NCI-H2227 (cell line): ENCODE results near the gene TMEM52.
A peak's percentile ranks its signal among the peaks of the same experiment; 100 is the strongest.

Source experiments
- DNase-seq: peaks from one replicate; lab custom pipeline; 2025; ENCODE audit not compliant: unreplicated experiment; lab: John Stamatoyannopoulos, UW

Gene TMEM52

GRCh38 chr1:1928231-1929101 is 9.4 kb upstream of the TMEM52 start:
- no peak for DNase-seq

- DNase-seq: no peak
These were observed 8.7 kb upstream of the TMEM52 start for GRCh38 chr1:1927751-1928150.

- DNase-seq: no peak
These were observed 8.0 kb upstream of the TMEM52 start for GRCh38 chr1:1926886-1927660.

- DNase-seq: no peak
These were observed 7.3 kb upstream of the TMEM52 start for GRCh38 chr1:1926346-1926811.

GRCh38 chr1:1925437-1926345 is 6.6 kb upstream of the TMEM52 start:
- no peak for DNase-seq

DNA sequence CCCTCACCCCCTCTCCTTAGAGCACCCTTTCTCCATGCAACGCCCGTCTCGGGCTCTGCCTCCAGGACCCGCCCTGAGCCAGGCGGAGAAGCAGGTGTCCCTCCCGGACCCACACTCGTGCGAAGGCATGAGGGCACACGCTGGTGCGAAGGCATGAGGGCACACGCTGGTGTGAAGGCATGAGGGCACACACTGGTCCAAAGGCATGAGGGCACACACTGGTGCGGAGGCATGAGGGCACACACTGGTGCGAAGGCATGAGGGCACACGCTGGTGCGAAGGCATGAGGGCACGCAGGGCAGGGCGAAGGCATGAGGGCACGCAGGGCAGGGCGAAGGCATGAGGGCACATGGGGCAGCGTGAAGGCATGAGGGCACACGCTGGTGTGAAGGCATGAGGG is 5.8 kb upstream of the TMEM52 start:
- no peak for DNase-seq

GRCh38 chr1:1924386-1924785 is 5.3 kb upstream of the TMEM52 start:
- no peak for DNase-seq

- DNase-seq: no peak
These were observed 4.1 kb upstream of the TMEM52 start for GRCh38 chr1:1922956-1923833.

DNA sequence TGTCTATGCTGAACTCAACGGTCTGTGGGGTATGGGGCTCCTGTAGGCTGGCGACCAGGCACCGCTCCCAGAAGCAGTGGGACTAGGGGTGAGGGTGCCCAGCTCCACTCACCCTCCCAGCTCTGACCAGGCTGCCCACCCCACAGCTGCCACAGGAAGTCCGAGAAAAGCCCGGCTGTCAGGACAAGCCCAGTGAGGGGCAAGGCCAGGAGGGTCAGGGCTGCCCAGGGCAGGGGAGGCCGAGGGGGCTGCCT is 3.5 kb upstream of the TMEM52 start:
- no peak for DNase-seq

DNA sequence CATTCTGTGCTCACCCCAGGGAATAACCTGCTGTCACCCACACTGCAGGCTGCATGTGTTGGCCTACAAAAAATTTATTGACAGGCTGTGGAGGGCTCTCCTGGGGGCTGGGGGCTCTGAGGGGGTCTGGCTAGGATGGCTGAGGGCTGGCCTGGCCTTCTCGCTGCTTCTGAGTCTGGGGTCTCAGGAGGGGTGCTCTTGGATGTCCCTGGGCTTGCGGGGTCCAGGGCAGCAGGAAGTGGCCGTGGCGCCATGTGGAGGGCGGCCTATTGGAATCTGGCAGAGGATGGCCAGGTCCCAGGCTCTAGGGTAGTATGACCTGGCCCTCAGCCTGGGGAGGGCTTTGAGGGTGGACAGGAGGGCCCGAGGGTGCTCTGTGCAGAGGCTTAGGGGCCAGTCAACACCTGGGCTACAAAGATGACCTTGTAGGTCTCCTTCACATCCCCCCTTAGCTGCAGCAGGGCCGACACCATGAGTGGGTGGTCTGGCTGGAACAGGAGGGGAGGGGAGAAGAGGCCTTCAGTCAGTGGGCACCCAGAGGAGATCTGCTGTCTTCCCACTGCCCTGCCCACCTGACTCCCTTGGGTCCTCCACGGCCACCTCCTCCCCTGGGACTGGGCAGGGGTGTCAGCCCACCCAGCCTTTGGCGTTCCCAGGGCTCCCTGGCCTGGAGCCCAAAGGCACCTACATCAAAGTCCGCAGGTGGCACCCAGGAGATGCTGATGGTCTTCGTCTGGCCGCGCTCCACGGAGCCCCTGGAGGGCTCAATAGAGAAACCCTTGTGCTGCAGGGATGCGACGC is 3.0 kb upstream of the TMEM52 start:
- no peak for DNase-seq

DNA sequence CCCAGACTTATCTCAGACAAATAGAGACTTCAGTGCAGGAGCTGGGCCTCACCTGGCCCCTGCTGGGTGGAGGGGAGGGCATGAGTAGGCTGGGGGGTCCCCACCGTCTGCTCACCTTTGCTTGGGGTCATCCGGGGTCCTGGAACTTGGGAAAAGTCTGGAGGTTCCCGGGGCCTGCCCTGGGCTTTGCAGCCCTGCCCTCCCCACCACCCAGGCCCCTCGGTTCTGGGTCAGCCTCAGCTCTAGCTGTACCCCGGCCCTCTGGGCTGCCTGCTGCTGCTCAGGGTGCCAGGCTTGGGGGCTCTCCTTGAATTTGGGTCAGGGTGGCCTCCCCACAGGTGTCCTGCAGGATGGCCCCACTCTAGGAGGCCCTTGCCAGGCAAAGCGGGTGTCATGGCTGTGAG is 2.4 kb upstream of the TMEM52 start:
- DNase-seq: no peak

- DNase-seq: no peak
These were observed 1.8 kb upstream of the TMEM52 start for GRCh38 chr1:1920608-1921458.

GRCh38 chr1:1920057-1920607 is 1.1 kb upstream of the TMEM52 start:
- no peak for DNase-seq

GRCh38 chr1:1919304-1920056 is 401 bp upstream of the TMEM52 start:
- DNase-seq: peak; percentile 100

DNA sequence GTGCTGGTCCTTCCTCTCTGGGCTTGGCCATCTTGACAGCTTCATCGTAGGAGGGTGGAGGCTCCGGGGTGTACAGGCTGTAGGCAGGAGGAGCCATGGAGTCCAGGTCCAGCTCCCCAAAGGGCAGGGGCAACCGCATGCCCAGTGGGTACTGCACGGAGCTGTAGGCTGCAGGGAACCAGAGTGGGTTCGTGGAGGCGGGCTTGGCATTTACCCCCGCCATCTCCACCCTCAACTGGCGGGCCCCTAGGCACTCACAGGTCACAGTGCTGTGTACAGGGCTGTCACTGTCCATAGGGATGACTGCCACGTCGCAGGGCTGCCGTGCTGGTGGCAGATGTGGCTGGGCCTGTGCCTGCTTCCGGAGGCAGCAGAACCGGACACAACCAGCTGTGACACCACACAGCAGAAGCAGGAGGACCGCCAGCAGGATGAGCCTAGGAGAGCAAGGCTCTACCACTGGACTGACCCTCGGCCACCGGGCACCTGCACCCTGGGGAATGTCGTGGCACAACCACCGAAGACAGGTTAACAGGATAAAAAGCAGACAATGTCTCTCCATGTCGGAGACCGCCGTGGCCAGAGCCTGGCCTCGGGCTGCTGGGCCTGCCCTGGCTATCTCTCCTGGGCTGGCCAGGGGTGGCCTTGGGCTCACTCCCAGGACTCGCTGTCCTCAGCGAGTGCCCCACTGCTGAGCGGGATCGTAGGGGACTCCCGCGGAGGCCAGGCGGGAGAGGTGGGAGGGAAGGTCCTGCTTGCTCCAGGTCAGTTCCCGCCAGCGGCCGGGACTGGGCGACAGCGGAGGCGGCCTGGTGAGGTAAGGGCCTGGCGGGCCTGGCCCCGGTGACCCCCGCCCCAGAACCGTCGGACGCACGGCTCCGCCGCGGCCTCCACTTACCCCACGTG is 831 bp downstream of the TMEM52 start:
- no peak for DNase-seq

- no peak for DNase-seq
These were observed 1.6 kb downstream of the TMEM52 start for GRCh38 chr1:1917304-1917976.
